CD4-positive, alpha-beta T cell (primary cell): Measurements from ENCODE around the gene CDH4. TPM values are rescaled to one million over a fixed set of nuclear protein-coding genes. Genes with fewer than 3 reads are reported as not detected.

ENCODE experiments used
- ATAC-seq: fragments of 200-7000 bp; cut with Tn5 transposase; one replicate; pipeline ENCODE4 v1.10.0; 2022; ENCODE audit warnings: mild to moderate bottlenecking; ENCODE audit not compliant: poor library complexity
- CTCF ChIA-PET: fragments of 350-600 bp; sonication (Branson Sonifier 250); formaldehyde crosslinking; loops from one replicate; lab custom pipeline; 2021; ENCODE audit warnings: antibody characterized with exemption, inconsistent platforms; lab: Charles Lee
- POLR2A ChIA-PET: fragments of 350-600 bp; sonication (Branson Sonifier 250); formaldehyde crosslinking; loops from one replicate; lab custom pipeline; 2021; ENCODE audit warnings: antibody characterized with exemption, inconsistent platforms; lab: Charles Lee
- DNase-seq, 14 experiments: peaks; one replicate each; pipeline ENCODE4 v3.0.0-alpha.2; 2013 to 2020; ENCODE audit warnings: mixed read lengths in 2 of 14
- H3K27ac ChIP-seq, 2 donors: one replicate each; pipeline versions ENCODE4 v1.5.1 to v1.7.0; 2013; ENCODE audit warnings: low read length in 2 of 2, low read depth in 1 of 2, mild to moderate bottlenecking in 1 of 2
- H3K27me3 ChIP-seq, 2 experiments: 1 replicate in 1 of 2; 2 replicates in 1 of 2; pipeline versions ENCODE4 v1.6.1 to v1.7.0; 2013; ENCODE audit warnings: low read length in 2 of 2, control low read depth in 1 of 2, mild to moderate bottlenecking in 1 of 2, moderate library complexity in 1 of 2; ENCODE audit not compliant: insufficient read depth in 2 of 2, control insufficient read depth in 1 of 2
- H3K36me3 ChIP-seq: one replicate; pipeline ENCODE4 v1.6.1; 2013; ENCODE audit warnings: low read length, control low read depth; ENCODE audit not compliant: insufficient read depth
- H3K4me1 ChIP-seq: one replicate; pipeline ENCODE4 v1.6.1; 2013; ENCODE audit warnings: low read length, control low read depth; ENCODE audit not compliant: insufficient read depth
- H3K4me3 ChIP-seq: one replicate; pipeline ENCODE4 v1.5.1; 2013; ENCODE audit warnings: mild to moderate bottlenecking, low read length, moderate library complexity
- H3K9me3 ChIP-seq, 2 experiments: 1 replicate in 1 of 2; 2 replicates in 1 of 2; pipeline versions ENCODE4 v1.6.1 to v1.7.0; 2013; ENCODE audit warnings: low read length in 2 of 2, mild to moderate bottlenecking in 2 of 2, control low read depth in 1 of 2, moderate library complexity in 1 of 2; ENCODE audit not compliant: control insufficient read depth in 1 of 2, insufficient read depth in 1 of 2
- H3K27ac Mint-ChIP-seq: one replicate; pipeline ENCODE4 v1.8.0; 2020; ENCODE audit warnings: mixed read lengths
- H3K27me3 Mint-ChIP-seq: one replicate; pipeline ENCODE4 v1.8.0; 2021; ENCODE audit warnings: mixed read lengths
- H3K36me3 Mint-ChIP-seq: one replicate; pipeline ENCODE4 v1.8.0; 2021; ENCODE audit warnings: low read depth, mixed read lengths
- H3K4me1 Mint-ChIP-seq: one replicate; pipeline ENCODE4 v1.8.0; 2021; ENCODE audit warnings: low read depth, mixed read lengths
- H3K4me3 Mint-ChIP-seq: one replicate; pipeline ENCODE4 v1.8.0; 2020; ENCODE audit warnings: mild to moderate bottlenecking, mixed read lengths
- H3K9me3 Mint-ChIP-seq: one replicate; pipeline ENCODE4 v1.8.0; 2020; ENCODE audit warnings: mixed read lengths
- intact Hi-C, 2 experiments: fragments of 100-400 bp; cut with DNase I in 1 of 2; cut with micrococcal nuclease in 1 of 2; formaldehyde crosslinking; loops; one replicate each; pipeline versions ENCODE4 v1.15.1 to v1.9.0; 2023 to 2025; cut with DNase I, micrococcal nuclease
- total RNA-seq, 174 experiments: library from RNA in 2 of 174; stranded (reverse) in 2 of 174; gene quantifications; one replicate each; pipeline ENCODE4 v1.2.3 and lab custom pipeline; 2021 to 2026
- TF ChIP-seq, protein P1 (sequence below): fragments of 200-600 bp; IDR thresholded peaks from one replicate; pipeline ENCODE4 v1.8.0; 2022; ENCODE audit warnings: antibody characterized with exemption, mild to moderate bottlenecking

CDH4 gene
- total RNA-seq, 2 experiments from 2014 or later = 0.11 TPM

DNA sequence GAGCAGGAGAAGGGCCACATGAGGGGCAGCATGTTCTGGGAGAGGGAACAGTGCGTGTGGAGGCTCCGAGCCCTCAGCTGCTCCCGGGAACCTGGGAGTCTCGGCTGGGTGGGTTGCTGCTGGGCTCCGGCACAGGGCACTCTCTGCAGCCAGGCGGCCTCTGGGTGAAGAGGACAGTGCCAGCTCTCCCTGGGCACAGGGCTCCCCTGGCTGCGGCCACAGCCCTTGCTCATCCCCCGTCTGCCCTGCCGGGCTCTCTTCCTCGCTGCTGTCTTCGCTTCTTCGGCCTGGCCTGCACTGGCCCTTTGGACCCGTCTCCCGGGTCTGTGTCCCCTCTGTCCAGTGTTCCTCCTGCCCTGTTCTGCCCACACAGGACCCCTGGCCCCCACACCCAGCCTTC is 48.2 kb downstream of the CDH4 start:
- no peak overlapping the region for H3K4me3 ChIP-seq
- ATAC-seq = no peak
- no peak overlapping the region for H3K27ac ChIP-seq
- peaks cover 0 to 34% of the 10 kb centered on the region in 2 experiments for H3K9me3 ChIP-seq
- POLR2A ChIA-PET = no interaction called here
- no peak for DNase-seq
- Mint-ChIP-seq H3K27me3 (no peaks in the 10 kb centered on the region), H3K4me1 (no peaks in the 10 kb centered on the region), H3K36me3 (no peaks in the 10 kb centered on the region), H3K9me3 (no peaks in the 10 kb centered on the region), H3K4me3 (no peak overlapping the region), H3K27ac (no peak overlapping the region)
- H3K27me3 ChIP-seq = no peaks in the 10 kb centered on the region
- TF ChIP-seq, protein P1, sequence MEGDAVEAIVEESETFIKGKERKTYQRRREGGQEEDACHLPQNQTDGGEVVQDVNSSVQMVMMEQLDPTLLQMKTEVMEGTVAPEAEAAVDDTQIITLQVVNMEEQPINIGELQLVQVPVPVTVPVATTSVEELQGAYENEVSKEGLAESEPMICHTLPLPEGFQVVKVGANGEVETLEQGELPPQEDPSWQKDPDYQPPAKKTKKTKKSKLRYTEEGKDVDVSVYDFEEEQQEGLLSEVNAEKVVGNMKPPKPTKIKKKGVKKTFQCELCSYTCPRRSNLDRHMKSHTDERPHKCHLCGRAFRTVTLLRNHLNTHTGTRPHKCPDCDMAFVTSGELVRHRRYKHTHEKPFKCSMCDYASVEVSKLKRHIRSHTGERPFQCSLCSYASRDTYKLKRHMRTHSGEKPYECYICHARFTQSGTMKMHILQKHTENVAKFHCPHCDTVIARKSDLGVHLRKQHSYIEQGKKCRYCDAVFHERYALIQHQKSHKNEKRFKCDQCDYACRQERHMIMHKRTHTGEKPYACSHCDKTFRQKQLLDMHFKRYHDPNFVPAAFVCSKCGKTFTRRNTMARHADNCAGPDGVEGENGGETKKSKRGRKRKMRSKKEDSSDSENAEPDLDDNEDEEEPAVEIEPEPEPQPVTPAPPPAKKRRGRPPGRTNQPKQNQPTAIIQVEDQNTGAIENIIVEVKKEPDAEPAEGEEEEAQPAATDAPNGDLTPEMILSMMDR = no peak
- CTCF ChIA-PET = no interaction called here
- intact Hi-C loops = no loop called here
- no peaks in the 10 kb centered on the region for H3K4me1 ChIP-seq
- no peaks in the 10 kb centered on the region for H3K36me3 ChIP-seq

DNA sequence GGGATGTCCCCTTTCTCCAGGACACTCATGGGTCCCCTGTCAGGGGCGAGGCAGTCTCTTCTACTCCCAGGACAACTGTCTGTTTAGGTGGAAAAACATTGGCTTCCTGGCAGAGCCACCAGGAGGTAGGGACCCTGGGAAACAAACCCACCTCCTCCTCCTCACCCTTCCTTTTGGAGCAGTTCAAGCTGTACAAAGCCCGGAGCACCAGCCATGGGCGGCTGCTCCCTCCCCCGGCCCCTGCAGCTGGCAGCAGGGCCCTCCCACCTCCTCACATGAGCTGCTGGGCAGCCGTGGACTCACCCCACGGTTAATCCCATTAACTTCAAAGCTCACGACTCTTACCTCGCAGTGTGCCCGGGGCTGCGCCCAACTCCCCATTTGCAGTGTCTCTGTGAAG is 48.6 kb downstream of the CDH4 start:
- no peak overlapping the region for H3K27ac Mint-ChIP-seq
- CTCF ChIA-PET = no interaction called here
- TF ChIP-seq, protein P1 = no peak
- Histone ChIP-seq H3K36me3 (no peaks in the 10 kb centered on the region), H3K4me1 (no peaks in the 10 kb centered on the region), H3K4me3 (no peak overlapping the region), H3K27me3 (no peaks in the 10 kb centered on the region), H3K27ac (no peak overlapping the region), H3K9me3 (peaks cover 0 to 30% of the 10 kb centered on the region in 2 experiments)
- ATAC-seq (no peak), DNase-seq (no peak)
- no peaks in the 10 kb centered on the region for H3K36me3 Mint-ChIP-seq
- POLR2A ChIA-PET = no interaction called here
- H3K9me3 Mint-ChIP-seq = no peaks in the 10 kb centered on the region
- intact Hi-C loops = no loop called here
- no peaks in the 10 kb centered on the region for H3K27me3 Mint-ChIP-seq
- H3K4me1 Mint-ChIP-seq = no peaks in the 10 kb centered on the region
- no peak overlapping the region for H3K4me3 Mint-ChIP-seq

DNA sequence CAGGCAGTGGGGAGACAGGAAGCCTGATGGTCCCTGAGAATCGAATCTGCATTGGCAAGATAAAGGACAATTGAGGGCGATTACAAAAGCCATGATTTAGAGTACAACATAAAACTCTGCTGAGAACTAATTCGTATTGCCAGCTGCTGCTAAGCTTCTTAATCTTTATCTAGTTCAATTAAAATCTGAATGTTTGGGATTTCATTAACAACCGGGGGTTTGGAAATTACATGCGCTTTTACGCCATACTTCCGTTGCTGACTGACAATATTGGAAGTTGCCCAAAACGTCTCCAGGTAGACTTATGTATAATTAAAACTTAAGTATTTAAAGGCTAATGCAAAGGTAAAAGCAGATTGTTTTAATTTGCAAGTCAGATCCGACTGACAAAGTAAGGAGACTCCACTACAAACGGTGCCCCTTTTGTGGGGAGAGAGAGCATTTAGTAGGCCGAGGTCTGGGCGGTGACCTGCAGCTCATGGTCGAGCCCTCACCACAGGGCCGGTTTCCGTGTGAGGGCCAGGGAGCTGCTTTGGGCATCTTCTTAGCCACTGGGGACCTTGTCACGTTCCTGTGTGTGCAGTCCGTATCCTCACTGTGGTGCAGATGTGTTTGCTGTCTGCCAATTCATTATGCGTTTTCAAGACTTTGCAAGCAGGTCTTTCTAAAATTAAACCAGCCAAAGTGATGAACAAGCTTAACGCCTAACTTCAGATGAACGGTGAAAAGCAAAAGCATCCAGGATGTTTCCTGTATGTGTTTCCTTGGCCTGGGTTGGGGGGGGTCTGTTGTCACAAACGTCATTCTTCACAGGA is 49.9 kb downstream of the CDH4 start:
- Mint-ChIP-seq H3K27me3 (no peaks in the 10 kb centered on the region), H3K36me3 (no peaks in the 10 kb centered on the region), H3K27ac (no peak overlapping the region), H3K4me3 (no peak overlapping the region), H3K9me3 (no peaks in the 10 kb centered on the region), H3K4me1 (no peaks in the 10 kb centered on the region)
- POLR2A ChIA-PET = no interaction called here
- H3K9me3 ChIP-seq = peaks cover 0 to 26% of the 10 kb centered on the region in 2 experiments
- intact Hi-C loops = no loop called here
- no peak for DNase-seq
- no peak overlapping the region for H3K27ac ChIP-seq
- no peaks in the 10 kb centered on the region for H3K27me3 ChIP-seq
- no peaks in the 10 kb centered on the region for H3K36me3 ChIP-seq
- H3K4me3 ChIP-seq = no peak overlapping the region
- no peak for ATAC-seq
- TF ChIP-seq, protein P1 = no peak
- no peaks in the 10 kb centered on the region for H3K4me1 ChIP-seq
- CTCF ChIA-PET = no interaction called here
